CD4-positive, alpha-beta T cell (primary cell): ENCODE measurements around the gene CEP85L. TPM values are rescaled to one million over a fixed set of nuclear protein-coding genes. Genes with fewer than 3 reads are reported as not detected.

Experiments
- ATAC-seq: fragments of 200-7000 bp; cut with Tn5 transposase; one replicate; pipeline ENCODE4 v1.10.0; 2022; ENCODE audit warnings: mild to moderate bottlenecking; ENCODE audit not compliant: poor library complexity
- CTCF ChIA-PET: fragments of 350-600 bp; sonication (Branson Sonifier 250); formaldehyde crosslinking; loops from one replicate; lab custom pipeline; 2021; ENCODE audit warnings: antibody characterized with exemption, inconsistent platforms; lab: Charles Lee
- POLR2A ChIA-PET: fragments of 350-600 bp; sonication (Branson Sonifier 250); formaldehyde crosslinking; loops from one replicate; lab custom pipeline; 2021; ENCODE audit warnings: antibody characterized with exemption, inconsistent platforms; lab: Charles Lee
- DNase-seq, 14 experiments: peaks; one replicate each; pipeline ENCODE4 v3.0.0-alpha.2; 2013 to 2020; ENCODE audit warnings: mixed read lengths in 2 of 14
- H3K27ac ChIP-seq, 2 donors: one replicate each; pipeline versions ENCODE4 v1.5.1 to v1.7.0; 2013; ENCODE audit warnings: low read length in 2 of 2, low read depth in 1 of 2, mild to moderate bottlenecking in 1 of 2
- H3K27me3 ChIP-seq, 2 experiments: 1 replicate in 1 of 2; 2 replicates in 1 of 2; pipeline versions ENCODE4 v1.6.1 to v1.7.0; 2013; ENCODE audit warnings: low read length in 2 of 2, control low read depth in 1 of 2, mild to moderate bottlenecking in 1 of 2, moderate library complexity in 1 of 2; ENCODE audit not compliant: insufficient read depth in 2 of 2, control insufficient read depth in 1 of 2
- H3K36me3 ChIP-seq: one replicate; pipeline ENCODE4 v1.6.1; 2013; ENCODE audit warnings: low read length, control low read depth; ENCODE audit not compliant: insufficient read depth
- H3K4me1 ChIP-seq: one replicate; pipeline ENCODE4 v1.6.1; 2013; ENCODE audit warnings: low read length, control low read depth; ENCODE audit not compliant: insufficient read depth
- H3K4me3 ChIP-seq: one replicate; pipeline ENCODE4 v1.5.1; 2013; ENCODE audit warnings: mild to moderate bottlenecking, low read length, moderate library complexity
- H3K9me3 ChIP-seq, 2 experiments: 1 replicate in 1 of 2; 2 replicates in 1 of 2; pipeline versions ENCODE4 v1.6.1 to v1.7.0; 2013; ENCODE audit warnings: low read length in 2 of 2, mild to moderate bottlenecking in 2 of 2, control low read depth in 1 of 2, moderate library complexity in 1 of 2; ENCODE audit not compliant: control insufficient read depth in 1 of 2, insufficient read depth in 1 of 2
- H3K27ac Mint-ChIP-seq: one replicate; pipeline ENCODE4 v1.8.0; 2020; ENCODE audit warnings: mixed read lengths
- H3K27me3 Mint-ChIP-seq: one replicate; pipeline ENCODE4 v1.8.0; 2021; ENCODE audit warnings: mixed read lengths
- H3K36me3 Mint-ChIP-seq: one replicate; pipeline ENCODE4 v1.8.0; 2021; ENCODE audit warnings: low read depth, mixed read lengths
- H3K4me1 Mint-ChIP-seq: one replicate; pipeline ENCODE4 v1.8.0; 2021; ENCODE audit warnings: low read depth, mixed read lengths
- H3K4me3 Mint-ChIP-seq: one replicate; pipeline ENCODE4 v1.8.0; 2020; ENCODE audit warnings: mild to moderate bottlenecking, mixed read lengths
- H3K9me3 Mint-ChIP-seq: one replicate; pipeline ENCODE4 v1.8.0; 2020; ENCODE audit warnings: mixed read lengths
- intact Hi-C, 2 experiments: fragments of 100-400 bp; cut with DNase I in 1 of 2; cut with micrococcal nuclease in 1 of 2; formaldehyde crosslinking; loops; one replicate each; pipeline versions ENCODE4 v1.15.1 to v1.9.0; 2023 to 2025; cut with DNase I, micrococcal nuclease
- total RNA-seq, 174 experiments: library from RNA in 2 of 174; stranded (reverse) in 2 of 174; gene quantifications; one replicate each; pipeline ENCODE4 v1.2.3 and lab custom pipeline; 2021 to 2026
- TF ChIP-seq, protein P1 (sequence below): fragments of 200-600 bp; IDR thresholded peaks from one replicate; pipeline ENCODE4 v1.8.0; 2022; ENCODE audit warnings: antibody characterized with exemption, mild to moderate bottlenecking

CEP85L gene
- total RNA-seq, 2 experiments from 2014 or later, result 76.2 to 80.7 TPM

DNA sequence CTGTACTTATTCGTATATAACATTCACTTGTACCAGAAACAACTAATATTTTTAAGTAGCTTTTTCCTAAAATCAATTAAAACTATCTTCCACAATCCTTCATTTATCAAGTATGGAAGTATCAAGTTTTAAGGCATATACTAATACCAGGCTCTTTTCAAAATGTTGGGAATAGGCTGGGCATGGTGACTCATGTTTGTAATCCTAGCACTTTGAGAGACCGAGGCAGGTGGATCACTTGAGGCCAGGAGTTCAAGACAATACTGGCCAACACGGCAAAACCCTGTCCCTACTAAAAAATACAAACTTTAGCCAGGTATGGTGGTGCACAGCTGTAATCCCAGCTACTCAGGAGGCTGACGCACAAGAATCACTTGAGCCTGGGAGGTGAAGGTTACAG is 129.0 kb downstream of the CEP85L start:
- no peak for DNase-seq
- no peaks in the 10 kb centered on the region for H3K27me3 Mint-ChIP-seq
- Histone ChIP-seq H3K36me3 (peaks cover 41% of the 10 kb centered on the region), H3K27me3 (no peaks in the 10 kb centered on the region), H3K9me3 (no peaks in the 10 kb centered on the region), H3K4me3 (no peak overlapping the region), H3K27ac (no peak overlapping the region), H3K4me1 (peaks cover 15% of the 10 kb centered on the region)
- H3K27ac Mint-ChIP-seq, result no peak overlapping the region
- TF ChIP-seq, protein P1, sequence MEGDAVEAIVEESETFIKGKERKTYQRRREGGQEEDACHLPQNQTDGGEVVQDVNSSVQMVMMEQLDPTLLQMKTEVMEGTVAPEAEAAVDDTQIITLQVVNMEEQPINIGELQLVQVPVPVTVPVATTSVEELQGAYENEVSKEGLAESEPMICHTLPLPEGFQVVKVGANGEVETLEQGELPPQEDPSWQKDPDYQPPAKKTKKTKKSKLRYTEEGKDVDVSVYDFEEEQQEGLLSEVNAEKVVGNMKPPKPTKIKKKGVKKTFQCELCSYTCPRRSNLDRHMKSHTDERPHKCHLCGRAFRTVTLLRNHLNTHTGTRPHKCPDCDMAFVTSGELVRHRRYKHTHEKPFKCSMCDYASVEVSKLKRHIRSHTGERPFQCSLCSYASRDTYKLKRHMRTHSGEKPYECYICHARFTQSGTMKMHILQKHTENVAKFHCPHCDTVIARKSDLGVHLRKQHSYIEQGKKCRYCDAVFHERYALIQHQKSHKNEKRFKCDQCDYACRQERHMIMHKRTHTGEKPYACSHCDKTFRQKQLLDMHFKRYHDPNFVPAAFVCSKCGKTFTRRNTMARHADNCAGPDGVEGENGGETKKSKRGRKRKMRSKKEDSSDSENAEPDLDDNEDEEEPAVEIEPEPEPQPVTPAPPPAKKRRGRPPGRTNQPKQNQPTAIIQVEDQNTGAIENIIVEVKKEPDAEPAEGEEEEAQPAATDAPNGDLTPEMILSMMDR, result no peak
- H3K4me3 Mint-ChIP-seq, result no peak overlapping the region
- peaks cover 85% of the 10 kb centered on the region for H3K36me3 Mint-ChIP-seq
- intact Hi-C loops, result no loop called here
- CTCF ChIA-PET, result interaction anchor here (0.9 kb wide), 1 partner anchor 23 kb away, joined by 3 read pairs; no protein-coding TSS in a partner anchor
- ATAC-seq, result no peak
- peaks cover 6% of the 10 kb centered on the region for H3K9me3 Mint-ChIP-seq
- H3K4me1 Mint-ChIP-seq, result peaks cover 48% of the 10 kb centered on the region
- POLR2A ChIA-PET, result interaction anchor here (0.6 kb wide), 1 partner anchor 65 kb away, joined by 3 read pairs; no protein-coding TSS in a partner anchor

DNA sequence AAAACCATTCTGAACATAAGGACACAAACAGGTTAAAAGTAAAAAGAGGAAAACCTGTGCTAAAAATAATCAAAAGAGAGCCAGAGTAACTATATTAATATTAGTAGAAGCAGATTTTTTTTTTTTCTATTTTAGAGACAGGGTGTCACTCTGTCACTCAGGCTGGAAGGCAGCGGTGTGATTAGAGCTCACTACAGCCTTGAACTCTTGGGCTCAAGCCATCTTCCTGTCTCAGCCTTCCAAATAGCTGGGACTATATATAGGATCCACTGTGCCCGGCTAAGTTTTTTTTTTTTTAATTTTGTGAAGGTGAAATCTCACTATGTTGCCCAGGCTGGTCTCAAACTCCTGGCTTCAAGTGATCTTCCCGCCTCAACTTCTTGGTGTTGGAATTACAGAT is 136.7 kb downstream of the CEP85L start:
- TF ChIP-seq, protein P1, result no peak
- Histone ChIP-seq H3K27me3 (no peaks in the 10 kb centered on the region), H3K36me3 (peaks cover 12% of the 10 kb centered on the region), H3K27ac (no peak overlapping the region), H3K4me3 (no peak overlapping the region), H3K9me3 (no peaks in the 10 kb centered on the region), H3K4me1 (no peaks in the 10 kb centered on the region)
- DNase-seq, result no peak
- H3K4me3 Mint-ChIP-seq, result no peak overlapping the region
- ChIA-PET POLR2A (no interaction called here), CTCF (no interaction called here)
- H3K27ac Mint-ChIP-seq, result peak overlapping the region; percentile 53
- H3K9me3 Mint-ChIP-seq, result peaks cover 6% of the 10 kb centered on the region
- ATAC-seq, result no peak
- H3K27me3 Mint-ChIP-seq, result no peaks in the 10 kb centered on the region
- intact Hi-C loops, result no loop called here
- H3K4me1 Mint-ChIP-seq, result peaks cover 64% of the 10 kb centered on the region
- H3K36me3 Mint-ChIP-seq, result peaks cover 82% of the 10 kb centered on the region

DNA sequence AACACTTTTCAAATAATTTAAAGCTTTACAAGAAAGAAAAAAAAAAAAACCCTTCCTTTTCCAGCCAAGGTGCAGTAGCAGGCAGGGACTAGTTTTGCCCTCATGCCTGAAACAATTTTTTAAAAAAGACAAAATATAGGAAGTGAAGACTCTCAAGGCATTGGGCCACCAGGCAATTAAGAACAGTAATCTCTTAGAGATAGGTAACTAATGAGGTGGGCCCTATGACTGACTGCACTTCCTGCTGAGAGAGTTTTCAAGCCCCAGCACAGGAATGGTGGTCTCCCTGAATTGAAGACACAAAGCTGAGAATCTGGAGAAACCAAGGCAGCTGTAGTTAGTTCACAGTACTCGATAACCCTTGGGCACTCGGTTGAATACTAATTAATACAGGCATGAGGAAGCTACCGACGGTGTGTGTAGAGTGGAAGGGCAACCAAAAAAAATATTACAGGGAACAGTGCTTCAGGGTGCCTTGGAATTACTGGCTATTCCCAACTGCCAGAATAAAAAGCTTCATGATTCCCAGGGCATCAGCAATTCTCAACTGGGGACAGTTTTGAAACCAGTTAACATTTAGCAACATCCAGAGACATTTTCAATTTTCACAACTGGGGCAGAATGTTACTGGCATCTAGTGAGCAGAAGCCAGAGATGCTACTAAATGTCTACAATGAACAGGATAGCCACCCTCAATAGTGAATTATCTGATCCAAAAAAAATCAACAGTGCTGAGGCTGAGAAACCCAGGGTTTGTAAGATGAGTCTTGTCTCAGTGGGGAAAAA is 139.3 kb downstream of the CEP85L start:
- H3K4me3 Mint-ChIP-seq, result no peak overlapping the region
- peaks cover 10% of the 10 kb centered on the region for H3K36me3 ChIP-seq
- no peak for ATAC-seq
- intact Hi-C loops, result no loop called here
- DNase-seq, result no peak
- no peaks in the 10 kb centered on the region for H3K9me3 ChIP-seq
- CTCF ChIA-PET, result no interaction called here
- peak overlapping the region; percentile 49 for H3K27ac Mint-ChIP-seq
- no peaks in the 10 kb centered on the region for H3K4me1 ChIP-seq
- peaks cover 57% of the 10 kb centered on the region for H3K36me3 Mint-ChIP-seq
- H3K27ac ChIP-seq, result no peak overlapping the region
- H3K27me3 ChIP-seq, result no peaks in the 10 kb centered on the region
- POLR2A ChIA-PET, result no interaction called here
- H3K4me3 ChIP-seq, result no peak overlapping the region
- H3K27me3 Mint-ChIP-seq, result no peaks in the 10 kb centered on the region
- no peaks in the 10 kb centered on the region for H3K9me3 Mint-ChIP-seq
- TF ChIP-seq, protein P1, result no peak
- H3K4me1 Mint-ChIP-seq, result peaks cover 49% of the 10 kb centered on the region
